Endothelial cell of umbilical vein (primary cell): Measurements from ENCODE around the gene GMPPA.

Experiments used
- CTCF ChIP-seq, 2 donors: IDR thresholded peaks; 1 replicate in 1 of 2; 2 replicates in 1 of 2; pipeline ENCODE4 v1.5.1; 2011; ENCODE audit warnings: low read length in 2 of 2, mild to moderate bottlenecking in 2 of 2, moderate library complexity in 2 of 2, control low read depth in 1 of 2, inconsistent platforms in 1 of 2, low read depth in 1 of 2; ENCODE audit not compliant: insufficient read depth in 1 of 2; ENCODE audit errors: extremely low read depth in 1 of 2
- EZH2 ChIP-seq: IDR thresholded peaks from 2 replicates; pipeline ENCODE4 v1.6.1; 2012; ENCODE audit warnings: borderline replicate concordance, low read depth, mild to moderate bottlenecking, moderate library complexity, low read length, inconsistent platforms; ENCODE audit not compliant: severe bottlenecking
- FOS ChIP-seq: IDR thresholded peaks from 2 replicates; pipeline ENCODE4 v1.6.1; 2011; ENCODE audit warnings: mild to moderate bottlenecking, low read length, moderate library complexity, borderline replicate concordance; ENCODE audit not compliant: insufficient read depth
- GATA2 ChIP-seq: IDR thresholded peaks from 2 replicates; pipeline ENCODE4 v1.7.0; 2011; ENCODE audit warnings: low read depth, mild to moderate bottlenecking, moderate library complexity, mixed read lengths, low read length; ENCODE audit not compliant: insufficient read length, insufficient read depth
- JUN ChIP-seq: IDR thresholded peaks from 2 replicates; pipeline ENCODE4 v1.6.1; 2011; ENCODE audit warnings: borderline replicate concordance, low read depth; ENCODE audit not compliant: insufficient read length, insufficient read depth
- MYC ChIP-seq: IDR thresholded peaks from one replicate; pipeline ENCODE4 v1.6.1; 2011; ENCODE audit warnings: mild to moderate bottlenecking, low read depth, low read length
- POLR2A ChIP-seq: IDR thresholded peaks from 2 replicates; pipeline ENCODE4 v1.6.1; 2012; ENCODE audit warnings: low read depth, mild to moderate bottlenecking, control low read depth, low read length
- POLR2AphosphoS5 ChIP-seq: IDR thresholded peaks from 2 replicates; pipeline ENCODE4 v1.6.1; 2012; ENCODE audit warnings: low read depth, mild to moderate bottlenecking, control low read depth, low read length, moderate library complexity; ENCODE audit not compliant: insufficient read depth
- TF ChIP-seq, protein P1 (sequence below): IDR thresholded peaks from 2 replicates; pipeline ENCODE4 v1.6.1; 2011; ENCODE audit not compliant: insufficient read depth, insufficient read length

DNA sequence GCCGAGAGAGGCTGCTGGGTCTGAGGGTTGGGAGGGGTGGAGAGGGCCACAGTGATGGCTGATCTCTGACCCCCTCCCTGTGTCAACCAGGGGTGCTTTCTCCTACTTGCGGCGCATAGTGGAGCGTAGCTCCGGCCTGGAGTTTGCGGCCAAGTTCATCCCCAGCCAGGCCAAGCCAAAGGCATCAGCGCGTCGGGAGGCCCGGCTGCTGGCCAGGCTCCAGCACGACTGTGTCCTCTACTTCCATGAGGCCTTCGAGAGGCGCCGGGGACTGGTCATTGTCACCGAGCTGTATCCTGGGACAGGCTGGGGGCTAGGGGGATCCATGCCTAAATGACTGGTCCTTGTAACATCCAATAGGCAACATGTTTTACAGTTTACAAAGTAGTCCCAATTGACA, 20.9 kb upstream of the GMPPA start:
- no peak for TF ChIP-seq POLR2A
- no peak for TF ChIP-seq POLR2AphosphoS5
- TF ChIP-seq, protein P1, sequence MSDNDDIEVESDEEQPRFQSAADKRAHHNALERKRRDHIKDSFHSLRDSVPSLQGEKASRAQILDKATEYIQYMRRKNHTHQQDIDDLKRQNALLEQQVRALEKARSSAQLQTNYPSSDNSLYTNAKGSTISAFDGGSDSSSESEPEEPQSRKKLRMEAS, result no peak
- TF ChIP-seq MYC, result no peak
- no peak for TF ChIP-seq CTCF (IDR thresholded peaks at IDR 0.05; ENCODE audit: extremely low read depth in 1 of 2, insufficient read depth in 1 of 2, low read depth in 1 of 2, low read length in 2 of 2)
- TF ChIP-seq EZH2, result no peak
- TF ChIP-seq JUN, result no peak
- TF ChIP-seq GATA2, result no peak
- no peak for TF ChIP-seq FOS
